Smooth muscle cell (in vitro differentiated cells): ENCODE results near the gene CBX2. TPM values are rescaled to one million over a fixed set of nuclear protein-coding genes. Genes with fewer than 3 reads are reported as not detected.

Source experiments
- DNase-seq: peaks from one replicate; lab custom pipeline; 2025; ENCODE audit not compliant: unreplicated experiment; lab: John Stamatoyannopoulos, UW
- H2AFZ ChIP-seq: fragments of 200-600 bp; sonication (generic); 2 replicates; pipeline ENCODE4 v1.6.0; 2016; ENCODE audit warnings: antibody characterized with exemption, low read depth, mild to moderate bottlenecking
- H3F3A ChIP-seq: fragments of 200-600 bp; sonication (generic); 2 replicates; pipeline ENCODE4 v1.6.0; 2017; ENCODE audit warnings: antibody characterized with exemption, low read depth
- H3K27ac ChIP-seq: fragments of 200-600 bp; sonication (generic); 2 replicates; pipeline ENCODE4 v1.5.1; 2016; ENCODE audit warnings: low read depth, mild to moderate bottlenecking
- H3K27me3 ChIP-seq: fragments of 200-600 bp; sonication (generic); 2 replicates; pipeline ENCODE4 v1.6.1; 2016; ENCODE audit warnings: low read depth, mild to moderate bottlenecking
- H3K36me3 ChIP-seq: fragments of 200-600 bp; sonication (generic); 2 replicates; pipeline ENCODE4 v1.5.1; 2016; ENCODE audit warnings: low read depth
- H3K4me1 ChIP-seq: fragments of 200-600 bp; sonication (generic); 2 replicates; pipeline ENCODE4 v1.5.1; 2016; ENCODE audit warnings: low read depth
- H3K4me2 ChIP-seq: fragments of 200-600 bp; sonication (generic); 2 replicates; pipeline ENCODE4 v1.6.0; 2016; ENCODE audit warnings: mild to moderate bottlenecking
- H3K4me3 ChIP-seq: fragments of 200-600 bp; sonication (generic); 2 replicates; pipeline ENCODE4 v1.5.1; 2016; ENCODE audit warnings: mild to moderate bottlenecking
- H3K79me2 ChIP-seq: fragments of 200-600 bp; sonication (generic); 2 replicates; pipeline ENCODE4 v1.6.0; 2016; ENCODE audit warnings: low read depth, mild to moderate bottlenecking
- H3K9ac ChIP-seq: fragments of 200-600 bp; sonication (generic); 2 replicates; pipeline ENCODE4 v1.6.0; 2016; ENCODE audit warnings: low read depth
- H3K9me3 ChIP-seq: fragments of 200-600 bp; sonication (generic); replicated peaks from 2 replicates; pipeline ENCODE4 v1.5.1; 2016; ENCODE audit warnings: low read depth
- H4K20me1 ChIP-seq: fragments of 200-600 bp; sonication (generic); 2 replicates; pipeline ENCODE4 v1.6.0; 2016; ENCODE audit warnings: low read depth
- WGBS: methylation state at CpG from one replicate; pipeline ENCODE4 v1.1.7; 2016; ENCODE audit warnings: low lambda C conversion rate; 5-methylcytosine and 5-hydroxymethylcytosine counted together
- polyA plus RNA-seq: library from polyadenylated mRNA; unstranded; fragments of >200 nt; fragmentation: Nextera tagmentation; extraction: Ambion mirVana; gene quantifications from 2 replicates; pipeline ENCODE4 v1.2.1, GENCODE V29; 2016
- total RNA-seq: library from RNA; depleted of rRNA; stranded (reverse); fragments of >200 nt; gene quantifications from 2 replicates; pipeline ENCODE4 v1.2.3, GENCODE V29; 2014
- TF ChIP-seq, protein P1 (sequence below): fragments of 200-600 bp; sonication (generic); IDR thresholded peaks from 2 replicates; pipeline ENCODE4 v1.5.1; 2017; ENCODE audit warnings: borderline replicate concordance, mild to moderate bottlenecking, antibody characterized with exemption; ENCODE audit not compliant: insufficient read depth, poor library complexity, severe bottlenecking

CBX2 gene
- total and polyA plus RNA-seq, 2 experiments from 2014 or later = 4.0 to 10.1 TPM

DNA sequence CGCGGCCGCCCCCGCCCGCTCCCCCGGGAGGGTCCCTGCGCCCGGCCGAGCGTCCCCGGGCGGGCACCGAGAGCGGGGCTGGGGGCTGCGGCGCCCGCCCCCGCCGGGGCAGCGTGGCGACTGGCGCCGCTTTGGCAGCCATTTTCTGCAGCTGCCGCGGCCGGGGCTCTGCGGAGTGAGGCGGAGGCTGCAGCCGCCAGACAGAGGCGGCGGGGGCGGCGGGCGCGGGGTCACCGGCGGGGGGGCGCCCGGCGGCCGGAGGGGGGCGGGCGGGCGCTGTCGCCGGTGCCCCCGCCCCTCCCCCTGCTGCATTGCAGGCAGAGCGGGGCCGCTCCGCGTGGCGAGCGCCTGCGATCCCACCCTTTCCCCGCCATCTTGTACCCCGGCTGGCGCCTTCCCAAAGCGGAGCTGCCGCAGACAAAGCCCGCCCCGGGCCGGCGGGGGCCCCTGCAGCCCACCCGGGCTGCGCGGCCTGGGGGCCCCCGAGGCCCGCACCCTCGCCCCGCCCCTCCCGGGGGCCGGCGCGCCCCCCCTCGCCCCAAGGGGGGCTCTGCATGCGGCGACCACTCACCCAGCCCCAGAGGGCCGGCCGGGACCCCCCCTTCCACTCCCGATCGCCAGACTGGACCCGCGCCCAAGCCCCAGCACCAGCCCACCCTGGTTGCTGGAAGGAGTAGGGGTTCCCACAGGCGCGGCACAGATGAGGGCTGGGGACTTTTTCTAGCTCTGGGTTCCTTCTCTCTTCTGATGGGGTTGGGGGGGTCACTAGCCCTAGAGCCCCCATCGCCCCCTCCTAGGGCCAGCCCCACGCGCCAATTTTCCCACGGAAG is 35.6 kb downstream of the CBX2 start:
- no peak overlapping the region for H2AFZ ChIP-seq
- WGBS = 15% methylated on average over 7 of the region's 89 CpGs
- H3K36me3 ChIP-seq = no peaks in the 10 kb centered on the region
- peak overlapping the region; percentile 89 for H3K4me2 ChIP-seq
- H4K20me1 ChIP-seq = no peaks in the 10 kb centered on the region
- H3K27ac ChIP-seq = no peak overlapping the region
- H3K4me1 ChIP-seq = peaks cover 39% of the 10 kb centered on the region
- peaks cover 90% of the 10 kb centered on the region for H3K27me3 ChIP-seq
- no peak overlapping the region for H3K9ac ChIP-seq
- TF ChIP-seq, protein P1, sequence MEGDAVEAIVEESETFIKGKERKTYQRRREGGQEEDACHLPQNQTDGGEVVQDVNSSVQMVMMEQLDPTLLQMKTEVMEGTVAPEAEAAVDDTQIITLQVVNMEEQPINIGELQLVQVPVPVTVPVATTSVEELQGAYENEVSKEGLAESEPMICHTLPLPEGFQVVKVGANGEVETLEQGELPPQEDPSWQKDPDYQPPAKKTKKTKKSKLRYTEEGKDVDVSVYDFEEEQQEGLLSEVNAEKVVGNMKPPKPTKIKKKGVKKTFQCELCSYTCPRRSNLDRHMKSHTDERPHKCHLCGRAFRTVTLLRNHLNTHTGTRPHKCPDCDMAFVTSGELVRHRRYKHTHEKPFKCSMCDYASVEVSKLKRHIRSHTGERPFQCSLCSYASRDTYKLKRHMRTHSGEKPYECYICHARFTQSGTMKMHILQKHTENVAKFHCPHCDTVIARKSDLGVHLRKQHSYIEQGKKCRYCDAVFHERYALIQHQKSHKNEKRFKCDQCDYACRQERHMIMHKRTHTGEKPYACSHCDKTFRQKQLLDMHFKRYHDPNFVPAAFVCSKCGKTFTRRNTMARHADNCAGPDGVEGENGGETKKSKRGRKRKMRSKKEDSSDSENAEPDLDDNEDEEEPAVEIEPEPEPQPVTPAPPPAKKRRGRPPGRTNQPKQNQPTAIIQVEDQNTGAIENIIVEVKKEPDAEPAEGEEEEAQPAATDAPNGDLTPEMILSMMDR = no peak
- peak overlapping the region; percentile 42 for H3K4me3 ChIP-seq
- peaks cover 8% of the 10 kb centered on the region for H3F3A ChIP-seq
- no peak for DNase-seq
- no peaks in the 10 kb centered on the region for H3K79me2 ChIP-seq
- no peaks in the 10 kb centered on the region for H3K9me3 ChIP-seq

DNA sequence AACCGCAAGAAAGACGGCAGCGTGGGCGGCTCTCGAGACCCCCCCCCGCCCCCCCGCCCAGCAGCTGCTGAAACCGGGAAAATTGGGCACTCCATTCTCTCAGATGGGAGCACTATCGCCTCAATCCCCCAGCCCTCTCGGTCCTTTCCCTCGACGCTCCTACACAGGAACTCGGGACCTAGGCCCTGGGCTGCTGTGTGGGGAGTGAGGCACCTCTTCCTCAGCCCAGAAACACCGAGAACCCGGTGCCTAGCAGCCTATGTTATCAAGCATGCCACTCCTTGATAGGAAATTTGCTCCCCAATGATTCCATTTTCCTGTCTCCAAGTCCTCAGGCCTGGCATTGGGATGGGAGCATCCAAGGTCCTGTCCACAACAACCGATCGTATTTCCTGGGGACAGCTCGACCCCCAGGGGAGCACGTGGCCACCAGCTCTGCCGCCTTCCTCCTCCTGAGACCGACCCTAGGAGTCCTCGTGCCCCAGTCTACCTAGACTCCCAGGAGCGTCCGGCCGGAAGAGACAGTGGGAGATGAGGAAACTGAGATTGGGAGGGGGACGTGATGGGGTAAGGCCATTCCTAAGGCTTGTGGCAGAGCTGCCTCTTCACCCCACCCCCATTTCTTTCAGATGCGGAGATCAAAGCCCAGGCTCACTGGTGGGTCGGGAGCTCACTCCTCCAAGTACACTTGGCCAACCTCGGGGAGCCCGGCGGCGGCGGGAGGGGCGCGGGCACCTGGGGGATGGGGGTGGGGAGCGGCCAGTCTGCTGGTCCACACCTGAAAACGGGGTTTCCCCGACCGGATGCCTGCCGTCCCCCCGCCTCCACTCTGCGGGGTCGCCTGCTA is 36.4 kb downstream of the CBX2 start:
- H3K9ac ChIP-seq = no peak overlapping the region
- 9% methylated on average over 27 of the region's 43 CpGs for WGBS
- H4K20me1 ChIP-seq = no peaks in the 10 kb centered on the region
- peak overlapping the region; percentile 89 for H3K4me2 ChIP-seq
- H3K4me3 ChIP-seq = peak overlapping the region; percentile 42
- peaks cover 8% of the 10 kb centered on the region for H3F3A ChIP-seq
- H3K36me3 ChIP-seq = no peaks in the 10 kb centered on the region
- DNase-seq = no peak
- H2AFZ ChIP-seq = no peak overlapping the region
- H3K27me3 ChIP-seq = peaks cover 89% of the 10 kb centered on the region
- no peaks in the 10 kb centered on the region for H3K9me3 ChIP-seq
- no peaks in the 10 kb centered on the region for H3K79me2 ChIP-seq
- no peak overlapping the region for H3K27ac ChIP-seq
- H3K4me1 ChIP-seq = peaks cover 39% of the 10 kb centered on the region
- TF ChIP-seq, protein P1 = no peak

DNA sequence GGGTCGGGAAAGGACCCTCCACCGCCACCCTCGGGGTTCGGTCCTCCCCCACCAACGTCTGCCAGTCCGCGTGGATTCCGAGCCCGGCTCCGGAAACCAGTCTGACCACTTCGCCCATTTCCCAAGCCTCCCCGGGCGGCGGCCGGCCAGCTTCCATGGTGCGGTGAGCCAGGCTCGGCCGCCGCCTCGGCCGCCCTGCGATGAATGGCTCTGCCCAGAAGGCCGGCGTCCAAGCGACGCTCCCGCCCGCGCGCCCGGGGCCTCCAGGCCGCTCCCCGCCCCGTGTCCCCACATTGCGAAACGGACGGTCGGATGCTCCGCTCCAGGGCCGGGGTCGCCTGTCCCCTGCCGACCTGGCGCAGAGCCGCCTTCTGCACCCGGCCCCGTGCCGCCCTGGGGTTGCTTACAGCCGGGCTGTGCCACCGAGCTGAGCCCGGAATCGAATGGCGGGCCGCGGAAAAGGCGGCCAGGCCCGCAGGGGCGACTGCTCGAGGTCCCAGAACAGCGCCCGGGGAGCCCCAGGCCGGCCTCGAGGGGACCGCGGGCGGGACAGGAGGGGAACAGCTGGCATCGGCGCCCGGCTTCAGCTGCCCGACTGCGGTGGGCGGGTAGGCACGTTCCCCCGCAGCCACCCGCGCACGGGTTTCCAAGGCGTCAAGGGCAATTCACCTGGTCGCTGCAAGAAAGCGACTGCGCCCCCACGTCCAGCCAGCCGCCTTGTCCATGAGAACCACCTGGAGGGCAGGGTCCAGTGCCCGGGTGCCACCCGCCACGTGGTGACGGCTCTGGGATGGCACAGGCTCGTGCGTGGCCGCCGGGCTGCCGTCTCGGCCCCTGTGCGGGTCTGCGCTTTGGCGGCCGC is 37.3 kb downstream of the CBX2 start:
- Histone ChIP-seq H3K9me3 (no peaks in the 10 kb centered on the region), H3K79me2 (no peaks in the 10 kb centered on the region), H3K27me3 (peaks cover 93% of the 10 kb centered on the region), H3K36me3 (no peaks in the 10 kb centered on the region), H2AFZ (peak overlapping the region; percentile 43), H3K4me1 (peaks cover 39% of the 10 kb centered on the region), H3K4me3 (peak overlapping the region; percentile 39), H3K9ac (no peak overlapping the region), H3K4me2 (peak overlapping the region; percentile 89), H3F3A (peaks cover 8% of the 10 kb centered on the region), H4K20me1 (no peaks in the 10 kb centered on the region), H3K27ac (no peak overlapping the region)
- 5% methylated on average over 79 of the region's 96 CpGs for WGBS
- TF ChIP-seq, protein P1 = no peak
- DNase-seq = no peak
